ENCODE results near the gene DRGX.

Gene DRGX

DNA sequence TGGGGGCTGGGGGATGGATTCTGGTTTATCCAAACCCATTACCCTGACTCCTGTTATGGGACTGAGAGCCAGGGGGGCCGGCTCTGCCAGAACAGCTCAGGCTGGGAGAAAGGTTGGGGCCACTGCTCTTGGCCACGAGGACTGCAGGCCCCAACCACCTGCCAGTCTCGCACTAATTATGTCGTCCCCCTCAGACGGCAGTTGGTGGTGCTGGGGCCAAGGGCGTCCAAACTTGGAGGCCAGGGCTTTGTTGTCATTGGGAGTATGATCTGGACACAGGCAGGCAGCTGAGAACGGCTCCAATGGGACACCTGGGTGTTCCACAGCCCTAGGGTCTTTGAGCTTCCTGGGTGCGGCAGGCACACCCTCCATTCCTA, 34.7 kb downstream of the DRGX start:
- DNase-seq = no peak

DNA sequence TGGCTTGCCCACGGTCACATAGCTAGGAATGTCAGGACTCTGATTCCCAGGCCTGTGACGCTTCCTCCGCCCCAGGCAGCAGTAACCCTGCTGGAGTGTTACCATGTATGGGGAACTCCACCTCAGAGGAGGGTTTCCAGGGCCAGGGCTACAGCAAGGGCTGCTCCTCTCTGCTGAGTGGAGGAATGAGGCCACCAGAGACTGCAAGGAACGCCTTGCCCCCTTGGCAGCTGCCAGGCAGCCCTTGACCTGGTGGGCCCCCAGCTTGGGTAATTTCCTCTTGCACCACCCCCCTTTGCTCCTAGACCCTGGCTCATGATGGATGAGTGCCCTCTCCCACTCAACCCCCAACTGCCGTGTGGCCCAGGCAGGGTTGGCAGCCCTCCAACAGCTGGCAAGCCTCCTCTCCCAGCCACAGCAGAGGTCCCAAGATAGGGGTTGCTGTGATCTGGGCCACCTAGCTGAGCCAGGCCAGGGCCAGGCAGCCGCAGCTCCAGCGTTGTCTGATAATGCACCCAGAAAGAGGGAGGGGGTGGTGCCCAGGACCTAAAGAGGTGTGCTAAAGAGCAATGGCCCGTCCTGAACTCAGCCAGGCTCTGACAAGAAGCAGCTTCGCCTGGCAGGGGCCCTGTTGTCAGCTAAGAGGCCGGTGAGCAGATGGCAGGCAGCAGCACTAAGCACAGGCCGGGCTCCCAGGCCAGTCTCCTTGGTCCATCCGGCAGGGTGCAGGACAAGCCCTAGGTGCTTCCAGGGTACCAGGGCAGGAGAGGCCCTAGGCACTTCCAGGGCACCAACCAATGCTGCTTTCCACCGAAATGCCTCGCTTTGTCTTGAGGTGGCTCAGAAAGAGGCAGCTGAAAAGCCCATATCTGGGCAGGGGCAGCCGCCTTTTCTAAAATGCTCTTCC, 35.4 kb downstream of the DRGX start:
- DNase-seq = no peak

DNA sequence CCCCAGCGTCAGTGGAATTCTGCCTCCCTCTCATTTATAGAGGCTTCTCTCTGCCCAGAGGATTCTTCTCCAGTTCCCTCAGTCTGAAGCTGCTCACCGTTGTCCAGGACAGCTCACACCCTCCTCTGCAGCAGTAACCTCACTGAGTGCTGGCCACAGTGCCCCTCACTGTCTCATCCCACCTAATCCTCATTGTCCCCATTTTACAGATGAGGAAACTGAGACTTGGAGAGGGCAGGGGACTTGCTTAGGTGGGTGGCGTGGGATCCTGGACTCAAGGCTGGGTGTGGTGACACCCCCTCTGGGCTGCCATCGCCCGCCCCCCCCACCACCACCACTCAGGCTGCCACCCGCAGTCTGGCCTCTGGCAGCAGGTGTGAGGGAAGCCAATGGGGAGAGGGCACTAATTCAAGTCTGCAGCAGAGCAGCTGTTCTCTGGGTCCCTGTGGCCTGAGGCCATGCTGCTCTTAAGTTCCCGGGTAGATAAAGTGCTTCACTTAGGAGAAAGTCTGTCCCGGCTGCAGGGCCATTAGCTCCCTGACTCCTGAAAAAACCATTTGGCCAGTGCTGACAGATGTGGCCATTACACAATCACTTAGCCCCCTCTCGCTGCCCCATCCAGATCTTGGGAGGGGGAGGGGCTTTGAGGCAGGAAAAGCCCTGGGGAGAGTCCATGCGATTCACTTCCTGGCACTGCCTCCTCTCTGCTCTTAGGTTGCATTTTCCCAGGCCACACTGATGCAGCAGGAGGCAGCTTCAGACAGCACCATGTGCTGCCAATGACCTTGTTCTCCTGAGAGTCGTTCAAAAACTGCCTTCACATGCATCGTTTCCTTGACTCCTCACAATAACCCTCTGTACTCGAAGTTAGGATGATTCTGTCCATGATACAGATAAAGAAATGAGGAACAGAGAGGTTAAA, 36.3 kb downstream of the DRGX start:
- DNase-seq = no peak

DNA sequence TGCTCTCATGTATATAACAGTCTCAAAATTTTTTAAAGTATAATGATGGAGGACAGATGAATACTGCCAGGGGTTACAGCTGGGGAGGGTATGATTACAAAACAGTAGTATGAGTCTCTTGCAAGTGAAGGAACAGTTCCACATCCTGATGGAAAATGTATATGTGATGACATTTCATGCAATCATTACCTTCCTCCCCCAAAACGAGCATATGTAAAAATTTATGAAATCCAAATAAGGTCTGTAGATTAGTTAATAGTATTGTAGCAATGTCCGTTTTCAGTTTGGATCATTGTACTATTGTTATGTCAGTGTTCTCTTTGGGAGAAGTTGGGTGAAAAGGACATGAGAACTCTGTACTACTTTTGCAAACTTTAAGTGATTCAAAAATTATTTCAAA, 38.0 kb downstream of the DRGX start:
- no peak for DNase-seq

DNA sequence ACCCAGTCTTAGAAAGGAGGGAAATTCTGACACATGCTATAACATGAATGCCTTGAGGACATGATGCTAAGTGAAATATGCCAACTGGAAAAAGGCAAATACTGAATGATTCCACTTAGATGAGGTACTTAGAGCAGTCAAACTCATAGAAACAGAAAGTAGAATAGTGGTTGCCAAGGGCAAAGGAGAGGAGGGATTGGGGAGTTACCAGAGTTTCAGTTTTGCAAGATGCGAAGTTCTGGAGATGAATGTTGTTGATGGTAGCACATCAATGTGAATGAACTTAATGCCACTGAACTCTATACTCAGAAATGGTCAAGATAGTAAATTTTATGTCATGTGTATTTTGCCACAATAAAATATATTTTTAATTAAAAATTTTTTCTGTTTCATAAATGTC, 38.9 kb downstream of the DRGX start:
- DNase-seq = no peak

DNA sequence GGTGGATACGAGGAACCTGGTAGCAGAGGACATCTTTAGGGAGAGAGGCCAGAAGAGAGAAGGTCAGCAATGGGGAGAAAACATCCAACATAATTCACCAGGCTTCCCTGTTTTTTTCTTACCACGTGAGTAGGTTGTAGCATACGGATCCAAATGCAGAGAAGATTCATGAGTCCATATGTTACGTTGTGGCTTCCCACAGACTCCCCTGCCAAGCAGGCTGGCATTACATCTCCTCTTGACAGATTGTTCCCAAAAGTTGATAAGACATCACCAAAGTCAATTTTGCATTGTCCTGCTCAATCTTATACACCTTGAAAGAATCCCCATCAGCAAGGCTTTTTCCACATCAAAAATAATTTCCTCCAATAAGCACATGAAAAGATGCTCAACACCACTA, 39.7 kb downstream of the DRGX start:
- DNase-seq = no peak

DNA sequence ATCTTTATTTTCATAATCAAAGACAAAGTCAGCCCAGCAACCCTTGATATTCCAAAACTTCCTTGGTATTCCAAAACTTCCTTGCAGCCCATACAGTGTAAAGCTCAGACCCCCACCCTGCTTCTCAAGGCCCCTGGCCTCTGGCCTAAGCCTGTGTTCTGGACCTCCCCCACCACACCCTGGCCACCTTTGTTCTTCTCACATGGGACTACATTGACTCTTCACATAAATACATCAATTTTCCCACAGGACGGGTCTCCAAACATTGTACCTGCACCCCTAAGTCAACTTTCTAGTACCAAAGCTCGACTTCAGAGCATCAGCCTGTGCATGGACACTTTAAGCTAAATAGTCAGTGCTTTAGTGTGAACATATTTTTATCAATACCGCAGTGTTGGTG, 40.7 kb downstream of the DRGX start:
- no peak for DNase-seq

DNA sequence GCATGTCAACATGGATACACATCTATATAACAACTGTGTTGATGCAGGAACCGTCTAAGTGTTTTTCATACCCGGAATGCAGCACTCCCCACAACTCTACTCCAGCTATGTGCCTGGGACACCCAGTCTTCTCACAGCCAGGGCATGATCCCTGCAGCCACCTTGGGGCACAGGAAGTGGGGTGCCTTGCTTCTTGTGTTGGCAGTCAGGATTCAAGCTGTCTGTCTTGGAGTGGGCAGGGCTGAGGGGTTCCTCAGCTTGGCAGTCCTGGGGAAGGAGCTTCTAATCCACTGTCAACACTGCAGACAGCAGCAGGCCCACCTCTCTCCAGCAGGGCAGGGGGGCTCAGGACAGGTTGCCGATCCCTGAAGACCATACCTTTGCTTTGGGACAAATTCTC, 41.3 kb downstream of the DRGX start:
- DNase-seq = no peak

DNA sequence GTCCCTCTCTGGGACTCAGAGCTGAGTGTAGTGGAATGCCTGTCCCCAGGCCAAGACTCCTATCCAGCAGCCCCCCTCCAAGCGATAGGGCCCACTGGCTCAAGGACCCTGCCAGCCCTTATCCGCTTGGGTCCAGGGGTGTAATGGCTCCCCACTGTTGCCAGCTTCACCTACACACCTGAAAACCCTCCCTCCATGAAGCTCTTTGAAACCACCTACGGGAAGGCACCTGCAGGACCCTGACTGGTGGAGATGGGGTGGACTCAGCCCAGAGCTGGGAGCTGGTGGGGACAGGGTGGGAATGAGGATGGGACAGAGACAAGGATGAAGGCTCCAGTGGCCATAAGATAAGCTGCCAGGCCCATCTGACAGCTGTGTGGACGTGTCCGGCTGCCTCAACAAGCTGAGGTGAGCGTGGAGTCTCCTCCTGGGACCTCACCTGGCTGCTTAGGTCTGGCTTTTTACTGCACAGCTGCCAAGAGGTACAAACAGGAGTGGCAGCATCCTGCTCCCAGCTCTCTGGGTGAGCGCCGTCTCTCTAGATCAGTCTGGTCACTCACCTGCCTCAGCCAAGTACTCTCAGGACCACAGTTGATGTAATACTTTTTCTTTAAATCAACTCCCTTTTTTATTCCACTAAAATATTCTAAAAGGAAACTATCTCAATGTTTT, 41.9 kb downstream of the DRGX start:
- no peak for DNase-seq

DNA sequence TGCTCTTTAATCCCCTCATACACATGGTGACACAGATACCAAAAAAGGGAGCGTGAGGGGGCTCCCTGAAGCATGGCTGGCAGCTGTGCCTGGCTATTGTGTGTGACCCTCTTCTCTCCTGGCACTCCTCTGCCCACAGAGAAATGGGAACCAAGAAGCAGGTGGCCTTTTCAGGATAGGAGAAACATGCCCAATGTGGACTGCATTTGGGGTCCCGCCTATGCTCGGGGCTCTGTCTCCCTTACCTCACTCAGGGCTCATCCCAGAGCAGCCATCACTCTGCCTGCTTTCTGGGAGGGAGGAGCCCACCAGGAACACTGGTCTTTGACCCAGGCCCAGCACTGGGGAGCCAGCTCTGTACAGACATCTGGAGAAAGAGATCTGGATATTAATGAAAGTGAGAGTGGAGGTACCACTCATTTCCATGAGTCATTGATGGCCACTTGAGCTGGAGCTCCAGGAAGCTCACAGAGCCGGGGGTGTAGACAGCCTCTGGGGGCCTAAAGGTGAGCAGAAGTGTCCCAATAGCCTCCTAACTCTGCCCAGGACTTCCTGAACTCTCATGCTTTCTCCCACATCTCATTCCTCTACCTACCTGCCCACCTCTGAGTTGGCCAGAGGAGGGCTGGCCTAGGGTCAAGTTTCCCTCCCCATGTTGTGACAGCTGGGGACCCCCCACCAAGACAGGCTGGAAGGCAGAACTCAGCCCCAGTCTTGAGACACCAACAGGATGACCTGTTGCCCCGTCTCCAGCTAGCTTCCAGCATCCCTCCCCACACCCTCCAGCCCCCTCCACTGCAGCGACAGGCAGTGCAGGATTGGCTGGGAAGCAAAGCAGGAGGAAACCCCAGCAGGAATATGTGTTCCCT, 42.6 kb downstream of the DRGX start:
- DNase-seq = no peak

DNA sequence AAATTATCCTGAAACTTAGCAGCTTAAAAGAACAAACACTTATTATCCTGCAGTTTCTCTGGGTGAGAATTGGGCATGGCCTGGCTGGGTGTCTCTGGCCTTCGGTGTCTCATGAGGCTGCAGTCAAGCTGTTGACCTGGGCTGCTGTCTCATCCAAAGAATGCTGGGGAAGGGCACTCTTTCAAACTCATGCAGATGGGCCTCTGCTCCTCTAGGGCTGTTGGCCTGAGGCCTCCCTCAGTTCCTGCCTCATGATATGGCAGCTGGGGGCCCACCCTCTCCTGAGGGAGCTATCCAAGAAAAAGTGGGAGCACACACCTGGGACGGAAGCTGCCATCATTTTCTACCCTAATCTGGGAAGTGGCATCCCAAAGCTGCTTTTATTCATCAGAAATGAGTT, 43.6 kb downstream of the DRGX start:
- no peak for DNase-seq

DNA sequence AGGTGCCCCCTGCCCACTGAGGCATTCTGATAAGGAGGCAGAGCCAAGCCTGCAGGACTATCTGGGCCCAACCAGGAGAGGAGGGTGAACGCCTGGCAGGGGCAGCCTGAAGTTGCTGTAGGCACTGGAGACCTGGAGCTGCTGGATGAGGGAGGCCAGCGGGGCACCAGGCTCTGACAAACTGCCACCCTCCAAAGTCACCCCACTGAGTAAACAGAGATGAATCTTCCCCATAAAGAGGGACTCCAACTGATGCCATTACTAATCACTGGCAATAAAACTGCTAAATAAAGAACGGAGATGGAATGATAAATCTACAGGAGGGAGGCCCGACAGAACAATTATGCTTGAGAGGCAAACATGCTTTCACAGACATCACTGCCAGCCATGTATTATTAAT, 44.2 kb downstream of the DRGX start:
- DNase-seq = no peak

DNA sequence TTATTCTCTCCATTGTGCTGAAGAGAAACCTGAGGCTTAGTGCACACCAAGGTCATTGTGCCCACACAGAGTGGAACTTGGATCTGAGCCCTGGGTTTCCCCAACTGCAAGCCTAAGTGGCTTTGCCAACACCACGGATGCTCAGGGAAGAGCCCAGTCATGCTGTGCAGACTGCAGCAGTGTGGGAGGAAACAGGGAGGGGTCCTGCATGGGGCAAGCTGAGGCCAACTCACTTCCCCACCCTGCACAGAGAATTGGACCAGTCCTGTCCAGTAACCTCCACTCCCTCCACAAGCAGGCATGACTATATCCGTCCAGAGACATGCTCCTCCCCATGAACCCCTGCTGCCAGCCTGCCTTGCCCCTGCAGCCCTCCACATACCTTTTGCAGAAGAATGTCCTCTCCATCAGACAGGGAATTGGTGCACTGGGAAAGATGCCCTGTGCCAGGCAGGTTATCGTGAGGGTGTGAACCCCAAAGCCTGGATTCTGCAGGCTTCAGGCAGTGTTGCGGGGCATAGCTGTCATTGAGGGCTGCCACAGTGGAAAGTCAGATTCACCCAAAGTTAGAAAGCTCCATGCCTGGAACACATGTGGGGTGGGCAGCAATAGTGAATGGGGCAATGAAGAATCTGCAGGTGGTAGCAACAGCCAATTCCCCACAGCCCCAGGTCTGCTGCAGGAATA, 44.9 kb downstream of the DRGX start:
- DNase-seq = no peak

DNA sequence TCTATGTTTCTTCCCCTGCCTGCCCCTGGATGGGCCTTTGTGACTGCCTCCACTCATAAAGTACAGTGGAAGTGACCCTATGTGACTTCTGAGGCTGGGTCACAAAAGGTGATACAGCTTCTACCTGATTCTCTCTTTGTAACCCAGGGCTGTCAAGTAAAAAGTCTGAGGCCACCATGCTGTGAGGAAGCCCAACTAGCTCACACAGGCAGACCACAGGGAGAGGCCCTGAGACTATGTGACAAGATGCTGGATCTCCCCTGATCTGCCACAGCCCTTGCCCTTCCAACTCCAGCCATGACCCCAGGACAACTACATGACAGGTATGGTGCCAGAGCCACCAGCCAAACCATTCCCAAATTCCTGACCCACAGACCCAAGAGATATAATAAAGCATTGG, 45.8 kb downstream of the DRGX start:
- DNase-seq = no peak

DNA sequence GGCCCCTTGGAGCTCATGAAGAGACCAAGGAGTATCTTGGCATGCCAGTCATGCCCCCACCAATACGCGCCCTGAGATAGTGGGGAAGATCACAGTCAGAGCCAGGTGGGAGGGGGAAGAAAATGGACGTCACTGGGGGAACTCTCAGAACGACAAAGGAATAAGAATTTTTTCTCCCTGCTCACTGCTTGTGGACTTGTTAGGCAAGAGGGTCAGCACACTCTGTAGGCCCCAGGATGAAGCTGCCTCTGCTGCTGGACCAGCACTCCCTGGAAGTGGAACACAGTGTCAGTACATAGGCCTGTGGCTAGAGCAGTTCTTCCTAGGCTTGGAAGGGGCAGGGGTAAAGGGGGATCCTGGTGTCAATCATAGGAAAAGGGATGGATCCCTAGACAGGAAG, 46.5 kb downstream of the DRGX start:
- DNase-seq = no peak

DNA sequence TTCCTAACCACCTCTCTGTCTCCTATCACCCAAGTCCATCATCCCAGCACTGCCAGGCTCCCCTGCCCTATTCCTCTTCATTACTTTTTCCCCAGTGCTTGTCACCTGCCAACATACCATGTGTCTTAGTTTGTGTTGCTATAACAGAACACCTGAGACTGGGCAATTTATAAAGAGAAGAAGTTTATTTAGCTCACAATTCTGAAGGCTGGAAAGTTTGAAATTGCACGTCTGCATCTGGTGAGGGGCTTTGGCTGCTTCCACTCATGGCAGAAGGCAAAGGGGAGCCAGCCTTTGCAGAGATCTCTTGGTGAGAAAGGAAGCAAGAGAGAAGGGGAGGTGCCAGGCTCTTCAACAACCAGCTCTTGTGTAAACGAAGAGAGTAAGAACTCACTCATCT, 47.3 kb downstream of the DRGX start:
- DNase-seq = no peak

DNA sequence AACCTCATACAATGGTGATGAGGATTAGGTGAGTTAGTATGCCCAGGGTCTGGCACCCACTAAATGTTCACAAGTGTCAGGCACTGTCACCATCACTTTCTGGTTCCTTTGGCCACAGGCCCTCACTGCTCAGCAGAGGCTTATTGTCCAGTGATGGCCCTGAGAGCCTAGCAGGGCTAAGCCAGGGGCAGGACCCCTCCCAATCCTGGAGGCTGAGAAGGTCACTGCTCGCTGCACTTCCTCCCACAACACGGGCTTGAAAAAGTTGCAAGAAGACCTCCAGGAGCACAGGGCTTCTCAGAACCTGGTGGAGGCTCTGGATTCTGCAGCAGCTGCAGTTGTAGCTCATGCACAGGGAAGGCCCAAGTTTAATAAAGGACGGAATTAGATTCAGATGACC, 48.1 kb downstream of the DRGX start:
- DNase-seq = no peak

DNA sequence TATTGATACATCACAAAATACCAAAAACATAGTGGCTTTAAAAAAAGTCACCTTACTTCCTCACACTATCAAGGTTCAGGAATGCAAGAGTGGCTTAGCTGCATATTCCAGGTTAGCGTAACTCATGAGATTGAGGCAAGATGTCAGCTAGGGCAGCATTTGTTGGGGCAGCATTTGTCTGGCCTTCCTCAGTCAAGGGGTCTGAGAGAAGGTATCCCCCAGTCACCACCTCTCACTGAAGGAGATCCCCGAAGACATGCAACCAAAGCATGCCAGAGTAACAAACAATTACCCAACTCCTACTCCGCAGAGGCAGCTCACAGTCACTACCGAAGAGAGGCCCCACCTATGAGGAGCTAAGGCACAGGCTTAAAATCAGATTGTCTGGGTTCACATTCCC, 48.5 kb downstream of the DRGX start:
- no peak for DNase-seq

DNA sequence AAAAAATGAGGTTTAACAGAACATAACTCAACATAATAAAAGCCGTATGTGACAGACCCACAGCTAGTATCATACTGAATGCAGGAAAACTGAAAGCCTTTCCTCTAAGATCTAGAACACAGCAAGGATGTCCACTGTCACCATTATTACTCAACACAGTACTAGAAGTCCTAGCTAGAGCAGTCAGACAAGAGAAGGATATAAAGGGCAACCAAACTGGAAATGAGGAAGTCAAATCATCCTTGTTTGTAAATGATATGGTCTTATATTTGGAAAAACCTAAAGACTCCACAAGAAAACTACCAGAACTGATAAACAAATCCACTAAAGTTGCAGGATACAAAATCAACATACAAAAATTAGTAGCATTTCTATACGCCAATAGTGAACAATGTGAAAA, 51.0 kb downstream of the DRGX start:
- DNase-seq = no peak

DNA sequence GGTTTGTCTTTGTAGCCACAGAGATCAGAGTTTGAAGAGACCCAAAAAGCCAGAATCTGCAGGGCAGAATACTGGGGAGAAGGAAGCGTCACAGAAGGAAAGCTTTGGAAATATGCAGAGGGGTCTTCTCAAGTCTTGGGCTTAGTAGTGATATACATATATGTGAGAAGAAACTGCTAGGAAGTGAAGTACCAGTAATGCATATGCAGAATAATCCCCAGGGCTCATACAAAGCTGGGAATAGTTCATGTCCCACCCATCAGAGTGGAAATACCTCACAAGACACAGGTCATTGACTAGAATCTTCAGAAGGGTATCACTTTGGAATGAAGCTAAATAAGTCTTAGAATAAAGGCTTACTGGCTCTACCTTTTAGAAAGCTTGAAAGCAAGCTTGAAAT, 57.3 kb downstream of the DRGX start:
- no peak for DNase-seq

DNA sequence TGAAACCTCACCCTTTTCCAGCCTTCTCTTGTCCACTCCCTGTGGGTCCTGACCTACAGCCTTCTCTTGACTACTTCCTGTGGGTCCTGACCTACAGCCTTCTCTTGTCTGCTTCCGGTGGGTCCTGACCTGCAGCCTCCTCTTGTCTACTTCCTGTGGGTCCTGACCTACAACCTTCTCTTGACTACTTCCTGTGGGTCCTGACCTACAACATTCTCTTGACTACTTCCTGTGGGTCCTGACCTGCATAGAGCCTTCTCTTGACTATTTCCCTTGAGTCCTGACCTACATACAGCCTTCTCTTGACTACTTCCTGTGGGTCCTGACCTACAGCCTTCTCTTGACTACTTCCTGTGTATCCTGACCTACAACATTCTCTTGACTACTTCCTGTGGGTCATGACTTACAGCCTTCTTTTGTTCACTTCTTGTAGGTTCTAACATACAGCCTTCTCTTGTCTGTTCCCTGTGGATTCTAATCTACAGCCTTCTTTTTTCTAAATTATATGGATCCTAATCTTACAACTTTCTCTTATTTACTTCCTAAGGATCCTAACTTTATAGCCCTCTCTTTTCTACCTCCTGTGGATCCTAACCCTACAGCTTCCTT, 60.4 kb downstream of the DRGX start:
- no peak for DNase-seq

DNA sequence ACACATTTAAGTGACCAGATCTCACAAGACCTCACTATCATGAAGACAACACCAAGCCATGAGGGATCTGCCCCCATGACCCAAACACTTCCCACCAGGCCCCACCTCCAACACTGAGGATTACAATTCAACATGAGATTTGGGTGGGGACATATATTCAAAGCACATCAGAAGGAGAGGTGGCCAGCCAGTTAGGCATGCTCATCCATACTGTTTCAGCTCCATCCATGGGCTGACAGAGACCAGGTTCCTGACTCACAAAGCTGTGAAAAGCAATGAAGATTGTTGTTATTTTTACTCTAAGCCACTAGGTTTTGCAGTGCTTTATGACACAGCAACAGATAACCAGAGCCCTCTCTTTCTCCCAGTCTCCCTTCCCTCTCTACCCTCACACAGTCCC, 60.9 kb downstream of the DRGX start:
- no peak for DNase-seq

Data from stimulated activated CD4-positive, alpha-beta T cell treated with anti-CD3 and anti-CD28 coated beads, Interleukin-2, amount 100 ng/mL, for 24 hours (primary cell).